Nephron progenitor cell (in vitro differentiated cells): ENCODE measurements around the gene MACC1.

Experiments
- DNase-seq: peaks from one replicate; pipeline ENCODE4 v3.0.0; 2021
- H3K27ac Mint-ChIP-seq: 2 replicates; pipeline ENCODE4 v1.8.0; 2021; ENCODE audit warnings: mild to moderate bottlenecking, moderate library complexity, mixed read lengths
- H3K27me3 Mint-ChIP-seq: 2 replicates; pipeline ENCODE4 v1.8.0; 2021; ENCODE audit warnings: mild to moderate bottlenecking, low read depth, mixed read lengths; ENCODE audit not compliant: poor library complexity
- H3K36me3 Mint-ChIP-seq: 2 replicates; pipeline ENCODE4 v1.8.0; 2021; ENCODE audit warnings: low read depth, mixed read lengths
- H3K4me1 Mint-ChIP-seq: 2 replicates; pipeline ENCODE4 v1.8.0; 2021; ENCODE audit warnings: mixed read lengths
- H3K4me3 Mint-ChIP-seq: 2 replicates; pipeline ENCODE4 v1.8.0; 2021; ENCODE audit warnings: mild to moderate bottlenecking, moderate library complexity, mixed read lengths
- H3K9me3 Mint-ChIP-seq: 2 replicates; pipeline ENCODE4 v1.8.0; 2021; ENCODE audit warnings: mild to moderate bottlenecking, moderate library complexity, mixed read lengths
- TF ChIP-seq, protein P1 (sequence below): fragments of 200-600 bp; sonication (generic); IDR thresholded peaks from 2 replicates; pipeline ENCODE4 v1.5.0; 2021; ENCODE audit warnings: antibody characterized with exemption

MACC1 gene

DNA sequence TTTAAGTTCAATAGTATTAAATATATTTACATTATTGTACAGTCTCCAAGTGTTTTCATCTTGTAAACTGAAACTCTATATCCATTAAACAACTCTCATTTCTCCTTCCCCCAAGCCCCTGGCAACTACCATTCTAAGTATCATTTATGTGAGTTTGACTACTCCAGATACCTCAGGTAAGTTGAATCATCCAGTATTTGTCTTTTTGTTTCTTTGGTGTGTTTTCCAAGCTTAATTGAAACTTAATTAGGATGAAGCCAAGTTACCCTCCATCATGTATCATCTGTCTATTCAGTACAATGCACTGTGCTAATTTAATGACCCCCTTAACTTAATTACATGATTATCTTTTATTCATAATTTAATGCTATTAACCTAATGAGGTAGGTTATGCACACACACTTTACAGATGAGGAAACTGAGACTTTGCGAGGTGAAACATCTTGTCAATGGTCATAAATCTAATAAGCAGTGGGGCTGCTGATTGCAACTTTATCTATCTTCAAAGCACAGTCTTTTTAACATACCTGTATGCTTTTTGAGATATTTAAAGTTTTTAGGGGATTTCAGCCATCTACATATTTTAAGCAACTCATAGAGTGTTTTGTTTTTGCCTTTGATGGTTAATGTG lies 663 bp downstream of the MACC1 start:
- TF ChIP-seq, protein P1, sequence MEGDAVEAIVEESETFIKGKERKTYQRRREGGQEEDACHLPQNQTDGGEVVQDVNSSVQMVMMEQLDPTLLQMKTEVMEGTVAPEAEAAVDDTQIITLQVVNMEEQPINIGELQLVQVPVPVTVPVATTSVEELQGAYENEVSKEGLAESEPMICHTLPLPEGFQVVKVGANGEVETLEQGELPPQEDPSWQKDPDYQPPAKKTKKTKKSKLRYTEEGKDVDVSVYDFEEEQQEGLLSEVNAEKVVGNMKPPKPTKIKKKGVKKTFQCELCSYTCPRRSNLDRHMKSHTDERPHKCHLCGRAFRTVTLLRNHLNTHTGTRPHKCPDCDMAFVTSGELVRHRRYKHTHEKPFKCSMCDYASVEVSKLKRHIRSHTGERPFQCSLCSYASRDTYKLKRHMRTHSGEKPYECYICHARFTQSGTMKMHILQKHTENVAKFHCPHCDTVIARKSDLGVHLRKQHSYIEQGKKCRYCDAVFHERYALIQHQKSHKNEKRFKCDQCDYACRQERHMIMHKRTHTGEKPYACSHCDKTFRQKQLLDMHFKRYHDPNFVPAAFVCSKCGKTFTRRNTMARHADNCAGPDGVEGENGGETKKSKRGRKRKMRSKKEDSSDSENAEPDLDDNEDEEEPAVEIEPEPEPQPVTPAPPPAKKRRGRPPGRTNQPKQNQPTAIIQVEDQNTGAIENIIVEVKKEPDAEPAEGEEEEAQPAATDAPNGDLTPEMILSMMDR: no peak
- peaks cover 14% of the 10 kb centered on the region for H3K4me1 Mint-ChIP-seq
- H3K27ac Mint-ChIP-seq: no peak overlapping the region
- H3K4me3 Mint-ChIP-seq: no peak overlapping the region
- H3K36me3 Mint-ChIP-seq: no peaks in the 10 kb centered on the region
- peaks cover 11% of the 10 kb centered on the region for H3K9me3 Mint-ChIP-seq
- no peak for DNase-seq
- H3K27me3 Mint-ChIP-seq: no peaks in the 10 kb centered on the region

DNA sequence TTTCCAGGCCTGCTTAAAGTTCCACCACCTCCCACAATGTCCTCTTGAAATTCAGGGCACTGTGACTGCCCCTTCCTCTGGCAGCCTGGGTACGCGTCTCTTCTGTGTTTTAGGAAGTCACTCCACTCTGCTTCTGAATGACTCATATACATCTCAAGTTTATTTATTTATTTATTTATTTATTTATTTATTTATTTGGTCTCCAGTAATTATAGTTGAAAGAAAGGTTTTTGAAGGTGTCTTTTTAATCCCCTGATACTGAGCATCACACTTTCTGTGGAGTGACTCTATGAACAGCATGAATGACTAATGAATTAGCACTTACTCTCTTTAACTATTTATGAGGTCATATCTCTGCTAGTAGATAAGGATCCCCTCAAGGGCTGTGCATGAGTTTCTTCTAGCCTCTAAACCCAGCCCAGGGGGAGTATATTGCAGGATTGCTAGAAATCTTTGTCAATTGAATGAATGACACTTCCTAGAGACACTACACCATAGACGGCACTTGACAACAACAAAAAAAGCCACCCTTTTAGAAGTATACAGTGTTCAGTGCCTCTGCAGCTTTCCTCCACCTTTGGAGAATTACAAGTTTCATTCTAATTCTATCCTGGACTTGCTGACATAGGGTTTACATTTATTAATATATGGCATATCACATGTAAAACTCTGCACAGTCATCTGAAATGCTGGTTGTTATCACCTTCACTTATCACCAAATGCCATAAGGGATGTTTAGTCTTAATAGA lies 2.1 kb downstream of the MACC1 start:
- Mint-ChIP-seq H3K4me3 (no peak overlapping the region), H3K9me3 (peaks cover 15% of the 10 kb centered on the region), H3K27me3 (no peaks in the 10 kb centered on the region), H3K36me3 (no peaks in the 10 kb centered on the region), H3K27ac (no peak overlapping the region), H3K4me1 (peaks cover 10% of the 10 kb centered on the region)
- DNase-seq: no peak
- TF ChIP-seq, protein P1: no peak

DNA sequence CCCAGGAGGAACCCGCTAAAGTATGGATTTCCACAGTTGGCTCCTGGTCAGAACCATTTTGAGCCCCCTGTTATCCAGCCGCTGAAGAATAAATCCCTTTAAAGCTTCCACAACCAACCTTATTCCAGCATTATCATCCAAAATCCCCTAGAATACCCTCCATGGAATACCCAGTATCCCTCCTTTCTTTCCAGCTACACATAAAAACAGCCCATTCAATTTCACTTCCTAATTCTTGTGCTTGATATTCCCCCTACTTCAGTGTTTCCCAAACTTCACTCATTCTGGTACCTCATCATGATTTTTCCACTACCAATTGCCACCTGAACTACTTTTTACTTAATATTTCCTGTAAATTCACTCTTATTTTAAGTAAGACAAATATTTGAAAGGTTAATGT lies 3.1 kb downstream of the MACC1 start:
- H3K9me3 Mint-ChIP-seq: peaks cover 25% of the 10 kb centered on the region
- H3K27me3 Mint-ChIP-seq: no peaks in the 10 kb centered on the region
- H3K4me3 Mint-ChIP-seq: no peak overlapping the region
- no peak for DNase-seq
- TF ChIP-seq, protein P1: no peak
- no peaks in the 10 kb centered on the region for H3K36me3 Mint-ChIP-seq
- H3K27ac Mint-ChIP-seq: no peak overlapping the region
- H3K4me1 Mint-ChIP-seq: peaks cover under 1% of the 10 kb centered on the region

DNA sequence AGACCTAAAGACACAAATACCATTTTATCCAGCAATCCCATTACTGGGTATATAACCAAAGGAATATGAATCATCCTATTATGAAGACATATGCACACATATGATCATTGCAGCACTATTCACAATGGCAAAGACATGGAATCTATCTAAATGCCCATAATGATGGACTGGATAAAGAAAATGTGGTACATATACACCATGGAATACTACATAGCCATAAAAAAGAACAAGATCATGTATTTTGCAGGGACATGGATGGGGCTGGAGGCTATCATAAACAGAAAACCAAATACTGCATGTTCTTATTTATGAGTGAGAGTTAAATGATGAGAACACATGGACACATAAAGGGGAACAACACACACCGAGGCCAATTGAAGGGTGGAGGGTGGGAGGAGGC lies 3.8 kb downstream of the MACC1 start:
- Mint-ChIP-seq H3K9me3 (peaks cover 32% of the 10 kb centered on the region), H3K4me1 (no peaks in the 10 kb centered on the region), H3K36me3 (peaks cover 2% of the 10 kb centered on the region), H3K4me3 (no peak overlapping the region), H3K27me3 (no peaks in the 10 kb centered on the region), H3K27ac (no peak overlapping the region)
- TF ChIP-seq, protein P1: no peak
- DNase-seq: no peak

DNA sequence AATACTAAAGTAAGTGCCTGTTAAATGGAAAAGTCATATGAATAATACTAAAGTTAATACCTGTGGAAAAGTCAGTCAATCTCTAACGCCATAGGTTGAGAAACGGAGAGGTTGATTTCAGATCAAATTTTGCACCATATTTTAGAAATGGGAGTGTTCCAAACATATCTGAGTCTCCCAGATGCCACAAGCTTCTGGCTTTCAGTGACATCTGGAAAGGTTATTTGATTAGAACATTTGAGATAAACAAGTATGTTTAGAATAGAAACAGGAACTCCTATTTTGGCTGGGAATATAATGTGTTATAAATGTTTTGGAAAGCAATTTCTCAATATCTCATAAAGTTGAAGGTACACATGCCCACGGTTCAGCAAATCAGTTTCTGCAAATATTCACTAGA lies 5.8 kb downstream of the MACC1 start:
- TF ChIP-seq, protein P1: no peak
- Mint-ChIP-seq H3K36me3 (peaks cover 8% of the 10 kb centered on the region), H3K4me3 (no peak overlapping the region), H3K9me3 (peaks cover 42% of the 10 kb centered on the region), H3K27me3 (no peaks in the 10 kb centered on the region), H3K4me1 (no peaks in the 10 kb centered on the region), H3K27ac (no peak overlapping the region)
- no peak for DNase-seq
